ENCODE data around the gene QKI.
"Not testable (repeated sequence)": the region's sequence is repeated elsewhere in the genome, so short reads cannot be mapped to it uniquely, and the experiment has no call there.

Gene QKI

GRCh38 chr6:163414117-163414945 lies at the start of gene QKI:
Gene QKI (plus strand): TSS chr6:163414718. CDS start chr6:163415194, 476 bp downstream.
- no peak for FAIRE-seq
- no peak for DNase-seq (ENCODE audit: insufficient read length, low spot score)
- peak; percentile 23; the same call in 1 of the 2 replicates for TF ChIP-seq POLR2A (IDR thresholded peaks at IDR 0.05; ENCODE audit: low read depth, low read length)

- TF ChIP-seq POLR2A (IDR thresholded peaks at IDR 0.05; ENCODE audit: low read depth, low read length) = no peak
- no peak for FAIRE-seq
- DNase-seq (ENCODE audit: insufficient read length, low spot score) = no peak
Measured at GRCh38 chr6:163366288-163366687, 48.2 kb upstream of the QKI start.

- TF ChIP-seq POLR2A (IDR thresholded peaks at IDR 0.05; ENCODE audit: low read depth, low read length) = no peak
- FAIRE-seq (no peak), DNase-seq (ENCODE audit: insufficient read length, low spot score) (no peak)
Measured at GRCh38 chr6:163367497-163368183, 46.9 kb upstream of the QKI start.

- no peak for DNase-seq (ENCODE audit: insufficient read length, low spot score)
- no peak for FAIRE-seq
- TF ChIP-seq POLR2A (IDR thresholded peaks at IDR 0.05; ENCODE audit: low read depth, low read length) = no peak
Measured at GRCh38 chr6:163369141-163369540, 45.4 kb upstream of the QKI start.

- TF ChIP-seq POLR2A (IDR thresholded peaks at IDR 0.05; ENCODE audit: low read depth, low read length) = no peak
- FAIRE-seq (no peak), DNase-seq (ENCODE audit: insufficient read length, low spot score) (no peak)
Measured at GRCh38 chr6:163369628-163370365, 44.7 kb upstream of the QKI start.

- no peak for TF ChIP-seq POLR2A (IDR thresholded peaks at IDR 0.05; ENCODE audit: low read depth, low read length)
- no peak for FAIRE-seq
- no peak for DNase-seq (ENCODE audit: insufficient read length, low spot score)
Measured at GRCh38 chr6:163370464-163371117, 43.9 kb upstream of the QKI start.

- FAIRE-seq = no peak
- no peak for TF ChIP-seq POLR2A (IDR thresholded peaks at IDR 0.05; ENCODE audit: low read depth, low read length)
- DNase-seq (ENCODE audit: insufficient read length, low spot score) = no peak
Measured at GRCh38 chr6:163371129-163371528, 43.4 kb upstream of the QKI start.

- TF ChIP-seq POLR2A (IDR thresholded peaks at IDR 0.05; ENCODE audit: low read depth, low read length) = no peak
- FAIRE-seq (no peak), DNase-seq (ENCODE audit: insufficient read length, low spot score) (no peak)
Measured at GRCh38 chr6:163373240-163373639, 41.3 kb upstream of the QKI start.

GRCh38 chr6:163375361-163375760 lies 39.2 kb upstream of the QKI start:
- TF ChIP-seq POLR2A (IDR thresholded peaks at IDR 0.05; ENCODE audit: low read depth, low read length) = no peak
- DNase-seq (ENCODE audit: insufficient read length, low spot score) (no peak), FAIRE-seq (no peak)

GRCh38 chr6:163376187-163376586 lies 38.3 kb upstream of the QKI start:
- DNase-seq (ENCODE audit: insufficient read length, low spot score) (no peak), FAIRE-seq (no peak)
- TF ChIP-seq POLR2A (IDR thresholded peaks at IDR 0.05; ENCODE audit: low read depth, low read length) = no peak

GRCh38 chr6:163377561-163377960 lies 37.0 kb upstream of the QKI start:
- FAIRE-seq (no peak), DNase-seq (ENCODE audit: insufficient read length, low spot score) (no peak)
- TF ChIP-seq POLR2A (IDR thresholded peaks at IDR 0.05; ENCODE audit: low read depth, low read length) = no peak

- DNase-seq (ENCODE audit: insufficient read length, low spot score) (no peak), FAIRE-seq (no peak)
- no peak for TF ChIP-seq POLR2A (IDR thresholded peaks at IDR 0.05; ENCODE audit: low read depth, low read length)
Measured at GRCh38 chr6:163380216-163380615, 34.3 kb upstream of the QKI start.

- TF ChIP-seq POLR2A (IDR thresholded peaks at IDR 0.05; ENCODE audit: low read depth, low read length) = no peak
- no peak for DNase-seq (ENCODE audit: insufficient read length, low spot score)
- FAIRE-seq = no peak
Measured at GRCh38 chr6:163381118-163381756, 33.3 kb upstream of the QKI start.

GRCh38 chr6:163383396-163383795 lies 31.1 kb upstream of the QKI start:
- not testable (repeated sequence) for DNase-seq (ENCODE audit: insufficient read length, low spot score); FAIRE-seq
